ENCODE data around the gene XPO6.

The XPO6 gene

DNA sequence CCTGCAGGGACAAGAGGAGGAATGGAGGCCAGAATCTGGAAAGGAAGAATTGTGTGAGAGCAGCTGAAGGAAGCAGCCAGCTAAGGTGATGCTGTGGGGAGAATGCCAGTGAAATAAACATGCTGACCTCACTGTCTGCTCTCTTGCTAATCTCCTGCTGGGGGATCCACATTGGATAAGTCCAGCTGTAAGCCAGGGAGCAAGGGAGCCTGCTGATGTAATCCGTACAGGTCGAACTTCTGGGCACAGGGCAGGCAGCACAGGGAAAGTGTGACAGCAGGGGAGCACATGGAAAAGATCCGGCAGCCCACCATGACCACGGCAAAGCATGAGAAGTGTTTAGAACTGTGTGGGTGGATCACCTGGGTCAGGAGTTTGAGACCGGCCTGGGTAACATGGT is 7.5 kb upstream of the XPO6 start:
- H3K4me3 ChIP-seq (ENCODE audit: control insufficient read depth, low read depth, low read length), result no peak overlapping the region
- DNase-seq (ENCODE audit: low read depth), result no peak
- TF ChIP-seq, protein P1, sequence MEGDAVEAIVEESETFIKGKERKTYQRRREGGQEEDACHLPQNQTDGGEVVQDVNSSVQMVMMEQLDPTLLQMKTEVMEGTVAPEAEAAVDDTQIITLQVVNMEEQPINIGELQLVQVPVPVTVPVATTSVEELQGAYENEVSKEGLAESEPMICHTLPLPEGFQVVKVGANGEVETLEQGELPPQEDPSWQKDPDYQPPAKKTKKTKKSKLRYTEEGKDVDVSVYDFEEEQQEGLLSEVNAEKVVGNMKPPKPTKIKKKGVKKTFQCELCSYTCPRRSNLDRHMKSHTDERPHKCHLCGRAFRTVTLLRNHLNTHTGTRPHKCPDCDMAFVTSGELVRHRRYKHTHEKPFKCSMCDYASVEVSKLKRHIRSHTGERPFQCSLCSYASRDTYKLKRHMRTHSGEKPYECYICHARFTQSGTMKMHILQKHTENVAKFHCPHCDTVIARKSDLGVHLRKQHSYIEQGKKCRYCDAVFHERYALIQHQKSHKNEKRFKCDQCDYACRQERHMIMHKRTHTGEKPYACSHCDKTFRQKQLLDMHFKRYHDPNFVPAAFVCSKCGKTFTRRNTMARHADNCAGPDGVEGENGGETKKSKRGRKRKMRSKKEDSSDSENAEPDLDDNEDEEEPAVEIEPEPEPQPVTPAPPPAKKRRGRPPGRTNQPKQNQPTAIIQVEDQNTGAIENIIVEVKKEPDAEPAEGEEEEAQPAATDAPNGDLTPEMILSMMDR (IDR thresholded peaks at IDR 0.05; ENCODE audit: control insufficient read depth, insufficient read depth, low read depth, low read length, missing control alignments), result no peak

DNA sequence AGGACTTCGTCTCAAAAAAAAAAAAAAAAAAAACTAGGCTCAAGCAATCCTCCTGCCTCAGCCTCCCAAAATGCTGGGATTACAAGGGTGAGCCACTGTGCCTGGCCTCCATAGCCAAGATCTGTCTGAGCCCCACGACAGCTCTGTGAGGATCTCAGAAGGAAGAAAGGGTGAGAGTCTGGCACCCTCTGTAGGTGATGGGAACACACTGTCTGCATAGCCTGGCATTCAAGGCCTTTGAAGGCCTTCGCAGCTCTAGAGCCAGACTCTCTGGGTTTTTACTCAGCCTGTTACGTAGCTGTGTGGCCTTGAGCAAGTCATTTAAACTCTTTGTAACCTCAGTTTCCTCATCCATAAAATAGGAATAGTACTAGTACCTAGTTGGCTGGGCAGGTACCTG is 6.3 kb upstream of the XPO6 start:
- peak; percentile 14 for DNase-seq (ENCODE audit: low read depth)
- H3K4me3 ChIP-seq (ENCODE audit: control insufficient read depth, low read depth, low read length), result no peak overlapping the region
- TF ChIP-seq, protein P1 (IDR thresholded peaks at IDR 0.05; ENCODE audit: control insufficient read depth, insufficient read depth, low read depth, low read length, missing control alignments), result peak; percentile 73

DNA sequence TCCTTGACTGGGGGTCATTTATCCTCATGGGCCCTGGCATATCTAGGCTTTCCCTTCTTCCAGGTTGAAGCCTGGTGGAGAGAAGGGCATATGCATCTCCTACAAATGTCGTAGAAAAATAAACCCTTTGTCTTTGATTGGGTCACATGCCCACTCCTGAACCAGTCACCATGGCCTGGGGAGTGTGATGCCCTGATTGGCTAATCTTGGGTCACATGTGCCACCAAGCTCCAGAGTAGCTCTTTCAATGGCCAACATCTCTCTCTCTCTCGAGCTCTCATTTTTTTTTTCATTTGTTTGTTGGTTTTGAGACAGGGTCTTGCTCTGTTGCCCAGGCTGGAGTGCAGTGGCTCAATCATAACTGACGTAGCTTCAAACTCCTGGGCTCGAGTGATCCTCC is 5.6 kb upstream of the XPO6 start:
- TF ChIP-seq, protein P1 (IDR thresholded peaks at IDR 0.05; ENCODE audit: control insufficient read depth, insufficient read depth, low read depth, low read length, missing control alignments), result no peak
- no peak for DNase-seq (ENCODE audit: low read depth)

DNA sequence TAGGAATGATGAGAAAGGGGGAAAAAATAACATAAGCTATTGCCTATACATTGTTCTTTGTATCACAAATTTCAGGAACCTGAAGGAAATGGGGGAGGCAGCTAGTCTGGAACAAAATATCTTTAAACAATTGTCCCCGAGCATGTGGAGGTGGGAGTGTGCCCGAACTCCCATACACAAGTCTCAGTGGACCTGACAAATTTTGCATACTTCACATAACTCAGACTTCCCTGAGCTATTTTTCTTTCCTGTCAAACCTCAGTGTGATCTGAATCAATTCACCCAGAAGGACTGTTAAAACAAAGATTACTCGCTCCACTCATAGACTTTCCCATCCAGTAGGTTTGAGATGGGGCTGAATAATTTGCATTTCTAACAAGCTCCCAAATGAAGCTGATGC is 1.6 kb upstream of the XPO6 start:
- no peak overlapping the region for H3K4me3 ChIP-seq (ENCODE audit: control insufficient read depth, low read depth, low read length)
- TF ChIP-seq, protein P1 (IDR thresholded peaks at IDR 0.05; ENCODE audit: control insufficient read depth, insufficient read depth, low read depth, low read length, missing control alignments), result no peak
- DNase-seq (ENCODE audit: low read depth), result no peak

More for the DNA sequence above, 5.6 kb upstream of the XPO6 start:
- H3K4me3 ChIP-seq (ENCODE audit: control insufficient read depth, low read depth, low read length), result no peak overlapping the region

GRCh38 chr16:28212532-28212873 is 738 bp upstream of the XPO6 start:
- peak overlapping the region; percentile 88 for H3K4me3 ChIP-seq (ENCODE audit: control insufficient read depth, low read depth, low read length)
- DNase-seq (ENCODE audit: low read depth), result no peak

GRCh38 chr16:28210979-28211588 is 681 bp downstream of the XPO6 start:
- H3K4me3 ChIP-seq (ENCODE audit: control insufficient read depth, low read depth, low read length), result peak overlapping the region; percentile 88
- TF ChIP-seq, protein P1 (IDR thresholded peaks at IDR 0.05; ENCODE audit: control insufficient read depth, insufficient read depth, low read depth, low read length, missing control alignments), result no peak
- DNase-seq (ENCODE audit: low read depth), result peak; percentile 37

More at GRCh38 chr16:28212532-28212873, 738 bp upstream of the XPO6 start:
- TF ChIP-seq, protein P1 (IDR thresholded peaks at IDR 0.05; ENCODE audit: control insufficient read depth, insufficient read depth, low read depth, low read length, missing control alignments), result no peak

Measured in AG09309 (cell line).